Esophagus squamous epithelium (tissue), 5 donors: ENCODE data around the gene TNFSF4. TPM values are rescaled to one million over a fixed set of nuclear protein-coding genes. Genes with fewer than 3 reads are reported as not detected.

Experiments used
- DNase-seq: peaks from one replicate; lab custom pipeline; 2025; lab: John Stamatoyannopoulos, UW
- H3K27ac ChIP-seq, 4 donors: fragments of 200-600 bp; sonication (generic); one replicate each; pipeline ENCODE4 v1.5.1; 2016 to 2019; ENCODE audit warnings: mild to moderate bottlenecking in 1 of 4
- H3K27me3 ChIP-seq, 4 donors: fragments of 200-600 bp; sonication (generic); 1 replicate in 3 of 4; 2 replicates in 1 of 4; pipeline versions ENCODE4 v1.5.1 to v1.6.0; 2017 to 2021; ENCODE audit warnings: antibody characterized with exemption in 1 of 4
- H3K36me3 ChIP-seq, 3 donors: fragments of 200-600 bp; sonication (generic); one replicate each; pipeline ENCODE4 v1.5.1; 2016 to 2019
- H3K4me1 ChIP-seq, 3 donors: fragments of 200-600 bp; sonication (generic); one replicate each; pipeline ENCODE4 v1.5.1; 2017 to 2019
- H3K4me3 ChIP-seq, 4 donors: fragments of 200-600 bp; sonication (generic); 1 replicate in 3 of 4; 2 replicates in 1 of 4; pipeline ENCODE4 v1.5.1; 2016 to 2019; ENCODE audit warnings: mild to moderate bottlenecking in 2 of 4, moderate library complexity in 1 of 4
- H3K9me3 ChIP-seq, 3 donors: fragments of 200-600 bp; sonication (generic); one replicate each; pipeline ENCODE4 v1.5.1; 2016 to 2019
- CTCF ChIP-seq, 6 experiments: fragments of 450-650 bp in 4 of 6; fragments of 200-600 bp in 2 of 6; sonication (generic) in 2 of 6; IDR thresholded peaks; one replicate each; pipeline ENCODE4 v1.5.1; 2016 to 2019; ENCODE audit warnings: antibody characterized with exemption in 6 of 6, mild to moderate bottlenecking in 4 of 6, moderate library complexity in 4 of 6
- POLR2A ChIP-seq, 4 donors: fragments of 450-650 bp; IDR thresholded peaks; one replicate each; pipeline ENCODE4 v1.6.1; 2017; ENCODE audit warnings: antibody characterized with exemption in 4 of 4, mild to moderate bottlenecking in 4 of 4, moderate library complexity in 3 of 4
- WGBS, 2 donors: methylation state at CpG; one replicate each; pipeline ENCODE4 v1.1.5; 2018; 5-methylcytosine and 5-hydroxymethylcytosine counted together
- intact Hi-C: fragments of 100-400 bp; cut with DNase I; formaldehyde crosslinking; loops from one replicate; pipeline ENCODE4 v1.15.0; 2022
- total RNA-seq, 4 donors: library from RNA; depleted of rRNA; stranded (reverse); fragments of >200 nt; gene quantifications; one replicate each; pipeline ENCODE4 v1.1.0, GENCODE V29; 2016
- donor health status: DM: yes; HTN: yes; CAD: no.

Gene TNFSF4
- total RNA-seq, 4 donors from 2014 or later, result 0.09 to 0.57 TPM; not detected in 2

- TF ChIP-seq CTCF (IDR thresholded peaks at IDR 0.05) (no peak), POLR2A (IDR thresholded peaks at IDR 0.05) (no peak)
- Histone ChIP-seq H3K36me3 (no peaks in the 10 kb centered on the region), H3K4me3 (no peak overlapping the region), H3K4me1 (peaks cover 0 to 12% (median 0%) of the 10 kb centered on the region in 3 donors), H3K27ac (no peak overlapping the region), H3K9me3 (peaks cover 0 to 7% (median 4%) of the 10 kb centered on the region in 3 donors), H3K27me3 (no peaks in the 10 kb centered on the region)
- intact Hi-C loops, result no loop called here
- no peak for DNase-seq
- 47 to 57% methylated on average over 6 of the region's 6 CpGs for WGBS, 2 donors
Observed at GRCh38 chr1:173248247-173248940, 41.3 kb upstream of the TNFSF4 start.

GRCh38 chr1:173245892-173246291 lies 38.8 kb upstream of the TNFSF4 start:
- peaks cover 0 to 12% (median 8%) of the 10 kb centered on the region in 3 donors for H3K9me3 ChIP-seq
- peaks cover 0 to 12% (median 0%) of the 10 kb centered on the region in 3 donors for H3K4me1 ChIP-seq
- no peak for DNase-seq
- no peaks in the 10 kb centered on the region for H3K27me3 ChIP-seq
- intact Hi-C loops, result no loop called here
- TF ChIP-seq CTCF (IDR thresholded peaks at IDR 0.05), result no peak
- no peak for TF ChIP-seq POLR2A (IDR thresholded peaks at IDR 0.05)
- H3K4me3 ChIP-seq, result no peak overlapping the region
- no peak overlapping the region for H3K27ac ChIP-seq
- no peaks in the 10 kb centered on the region for H3K36me3 ChIP-seq

GRCh38 chr1:173243300-173243699 lies 36.2 kb upstream of the TNFSF4 start:
- H3K27me3 ChIP-seq, result no peaks in the 10 kb centered on the region
- H3K9me3 ChIP-seq, result peaks cover 0 to 17% (median 8%) of the 10 kb centered on the region in 3 donors
- H3K4me3 ChIP-seq, result no peak overlapping the region
- H3K36me3 ChIP-seq, result no peaks in the 10 kb centered on the region
- no peak overlapping the region for H3K27ac ChIP-seq
- 90 to 100% methylated on average over 1 of the region's 1 CpG for WGBS, 2 donors
- H3K4me1 ChIP-seq, result peaks cover 0 to 1% (median 0%) of the 10 kb centered on the region in 3 donors
- DNase-seq, result no peak
- intact Hi-C loops, result no loop called here
- TF ChIP-seq POLR2A (IDR thresholded peaks at IDR 0.05) (no peak), CTCF (IDR thresholded peaks at IDR 0.05) (no peak)

- 80 to 92% methylated on average over 6 of the region's 6 CpGs for WGBS, 2 donors
- intact Hi-C loops, result no loop called here
- Histone ChIP-seq H3K9me3 (peaks cover 0 to 17% (median 8%) of the 10 kb centered on the region in 3 donors), H3K4me1 (no peaks in the 10 kb centered on the region), H3K27ac (no peak overlapping the region), H3K36me3 (no peaks in the 10 kb centered on the region), H3K27me3 (no peaks in the 10 kb centered on the region), H3K4me3 (no peak overlapping the region)
- no peak for DNase-seq
- TF ChIP-seq POLR2A (IDR thresholded peaks at IDR 0.05) (no peak), CTCF (IDR thresholded peaks at IDR 0.05) (no peak)
Observed at GRCh38 chr1:173241528-173242347, 34.6 kb upstream of the TNFSF4 start.

GRCh38 chr1:173240609-173241008 lies 33.5 kb upstream of the TNFSF4 start:
- Histone ChIP-seq H3K27me3 (no peaks in the 10 kb centered on the region), H3K9me3 (peaks cover 0 to 17% (median 8%) of the 10 kb centered on the region in 3 donors), H3K27ac (no peak overlapping the region), H3K4me1 (no peaks in the 10 kb centered on the region), H3K4me3 (no peak overlapping the region), H3K36me3 (no peaks in the 10 kb centered on the region)
- DNase-seq, result no peak
- intact Hi-C loops, result no loop called here
- TF ChIP-seq POLR2A (IDR thresholded peaks at IDR 0.05), result no peak
